Astrocyte (in vitro differentiated cells and primary cell): ENCODE data around the gene TRAF3IP1. TPM values are rescaled to one million over a fixed set of nuclear protein-coding genes. Genes with fewer than 3 reads are reported as not detected.
"Not testable (repeated sequence)": the region's sequence is repeated elsewhere in the genome, so short reads cannot be mapped to it uniquely, and the experiment has no call there.

ENCODE experiments used
- DNase-seq: peaks from one replicate; pipeline ENCODE4 v3.0.0-alpha.2; 2010; ENCODE audit warnings: low read depth
- FAIRE-seq: peaks from 2 replicates; lab custom pipeline; 2011; peaks lifted over from hg19 to GRCh38; lab: Jason Lieb, UNC
- H2AFZ ChIP-seq: 2 replicates; pipeline ENCODE4 v1.6.0; 2012; ENCODE audit warnings: low read depth, low read length, inconsistent platforms
- H3K27ac ChIP-seq: 2 replicates; pipeline ENCODE4 v1.5.1; 2011; ENCODE audit warnings: low read depth, low read length, inconsistent platforms
- H3K27me3 ChIP-seq: 2 replicates; pipeline ENCODE4 v1.6.0; 2011; ENCODE audit warnings: low read length, inconsistent platforms; ENCODE audit not compliant: insufficient read depth
- H3K36me3 ChIP-seq: 2 replicates; pipeline ENCODE4 v1.5.1; 2011; ENCODE audit warnings: low read length, inconsistent platforms; ENCODE audit not compliant: insufficient read depth
- H3K4me1 ChIP-seq: 2 replicates; pipeline ENCODE4 v1.5.1; 2011; ENCODE audit warnings: low read length, inconsistent platforms; ENCODE audit not compliant: insufficient read depth
- H3K4me2 ChIP-seq: 2 replicates; pipeline ENCODE4 v1.6.0; 2012; ENCODE audit warnings: low read length, inconsistent platforms
- H3K4me3 ChIP-seq: 2 replicates; pipeline ENCODE4 v1.5.1; 2011; ENCODE audit warnings: low read depth, mild to moderate bottlenecking, low read length, inconsistent platforms; ENCODE audit not compliant: insufficient read depth
- H3K79me2 ChIP-seq: 2 replicates; pipeline ENCODE4 v1.6.0; 2012; ENCODE audit warnings: mild to moderate bottlenecking, low read length, inconsistent platforms; ENCODE audit not compliant: insufficient read depth
- H3K9ac ChIP-seq: 2 replicates; pipeline ENCODE4 v1.6.0; 2012; ENCODE audit warnings: mild to moderate bottlenecking, low read length, inconsistent platforms
- H3K9me3 ChIP-seq: 2 replicates; pipeline ENCODE4 v1.5.1; 2012; ENCODE audit warnings: low read depth, mild to moderate bottlenecking, low read length, inconsistent platforms; ENCODE audit not compliant: insufficient read depth
- H4K20me1 ChIP-seq: 2 replicates; pipeline ENCODE4 v1.6.0; 2012; ENCODE audit warnings: low read length, inconsistent platforms; ENCODE audit not compliant: insufficient read depth
- H3K27ac Mint-ChIP-seq: one replicate; pipeline ENCODE4 v1.8.0; 2021; ENCODE audit warnings: mild to moderate bottlenecking, mixed read lengths; ENCODE audit not compliant: unreplicated experiment
- H3K27me3 Mint-ChIP-seq: one replicate; pipeline ENCODE4 v1.8.0; 2021; ENCODE audit warnings: low read depth, mixed read lengths; ENCODE audit not compliant: unreplicated experiment
- H3K36me3 Mint-ChIP-seq: one replicate; pipeline ENCODE4 v1.8.0; 2021; ENCODE audit warnings: low read depth, mixed read lengths; ENCODE audit not compliant: unreplicated experiment
- H3K4me1 Mint-ChIP-seq: one replicate; pipeline ENCODE4 v1.8.0; 2021; ENCODE audit warnings: low read depth, mixed read lengths; ENCODE audit not compliant: unreplicated experiment
- H3K4me3 Mint-ChIP-seq: one replicate; pipeline ENCODE4 v1.8.0; 2021; ENCODE audit warnings: mild to moderate bottlenecking, moderate library complexity, mixed read lengths; ENCODE audit not compliant: unreplicated experiment
- H3K9me3 Mint-ChIP-seq: one replicate; pipeline ENCODE4 v1.8.0; 2021; ENCODE audit warnings: mild to moderate bottlenecking, mixed read lengths; ENCODE audit not compliant: unreplicated experiment
- EZH2 ChIP-seq: IDR thresholded peaks from 2 replicates; pipeline ENCODE4 v1.6.1; 2012; ENCODE audit warnings: mild to moderate bottlenecking, low read length, inconsistent platforms; ENCODE audit not compliant: insufficient read depth
- total RNA-seq: library from RNA; stranded (reverse); gene quantifications from 2 replicates; pipeline ENCODE4 v1.2.1, GENCODE V29; 2021
- TF ChIP-seq, protein P1 (sequence below): IDR thresholded peaks from 2 replicates; pipeline ENCODE4 v1.5.1; 2011; ENCODE audit warnings: low read depth, mild to moderate bottlenecking, inconsistent platforms, low read length, moderate library complexity; ENCODE audit not compliant: insufficient read depth

Gene TRAF3IP1
- total RNA-seq, 1 donor from 2014 or later = 19.6 TPM

DNA sequence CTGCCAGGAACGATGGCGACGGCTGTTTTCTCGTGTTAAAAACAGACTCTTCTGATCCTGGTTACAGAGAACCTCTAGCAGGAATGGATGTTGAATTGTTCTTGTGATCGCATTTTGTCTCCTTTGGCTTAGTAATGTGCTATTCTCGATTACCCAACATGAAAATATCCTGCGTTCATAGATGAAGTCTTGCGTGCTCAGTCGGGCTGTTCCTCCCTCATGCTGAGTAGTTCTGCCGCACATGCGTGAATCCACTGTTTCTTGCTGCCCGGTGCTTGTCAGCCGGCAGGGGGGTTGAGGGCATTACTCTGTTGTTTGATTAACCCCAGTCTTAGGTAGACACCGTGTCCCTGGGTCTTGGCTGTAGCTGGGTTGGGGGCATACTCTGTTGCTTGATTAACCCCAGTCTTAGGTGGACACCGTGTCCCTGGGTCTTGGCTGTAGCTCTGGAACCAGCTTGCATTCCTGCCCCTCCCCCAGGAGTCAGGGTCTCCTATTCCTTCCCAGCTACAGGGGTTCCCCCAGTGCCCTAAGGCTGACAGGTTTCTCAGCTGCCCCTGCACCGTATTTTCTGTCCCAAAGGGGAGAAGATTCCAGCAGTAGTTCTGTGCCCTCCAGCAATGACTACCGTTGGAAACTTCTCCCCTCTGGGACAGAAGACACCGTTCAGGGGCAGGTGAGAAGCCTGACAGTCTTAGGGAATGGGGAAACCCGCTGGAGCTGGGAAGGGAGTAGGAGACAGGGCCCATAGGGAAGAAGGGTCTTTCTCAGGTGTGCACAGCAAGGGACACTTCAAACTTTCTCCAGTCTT lies 84.3 kb downstream of the TRAF3IP1 start:
- Mint-ChIP-seq H3K9me3 (no peaks in the 10 kb centered on the region), H3K27me3 (no peaks in the 10 kb centered on the region), H3K36me3 (peaks cover 11% of the 10 kb centered on the region), H3K4me3 (no peak overlapping the region), H3K27ac (no peak overlapping the region), H3K4me1 (no peaks in the 10 kb centered on the region)
- peaks cover 2% of the 10 kb centered on the region for H3K36me3 ChIP-seq
- no peak overlapping the region for H3K27ac ChIP-seq
- H3K9me3 ChIP-seq = no peaks in the 10 kb centered on the region
- TF ChIP-seq EZH2 = no peak
- TF ChIP-seq, protein P1, sequence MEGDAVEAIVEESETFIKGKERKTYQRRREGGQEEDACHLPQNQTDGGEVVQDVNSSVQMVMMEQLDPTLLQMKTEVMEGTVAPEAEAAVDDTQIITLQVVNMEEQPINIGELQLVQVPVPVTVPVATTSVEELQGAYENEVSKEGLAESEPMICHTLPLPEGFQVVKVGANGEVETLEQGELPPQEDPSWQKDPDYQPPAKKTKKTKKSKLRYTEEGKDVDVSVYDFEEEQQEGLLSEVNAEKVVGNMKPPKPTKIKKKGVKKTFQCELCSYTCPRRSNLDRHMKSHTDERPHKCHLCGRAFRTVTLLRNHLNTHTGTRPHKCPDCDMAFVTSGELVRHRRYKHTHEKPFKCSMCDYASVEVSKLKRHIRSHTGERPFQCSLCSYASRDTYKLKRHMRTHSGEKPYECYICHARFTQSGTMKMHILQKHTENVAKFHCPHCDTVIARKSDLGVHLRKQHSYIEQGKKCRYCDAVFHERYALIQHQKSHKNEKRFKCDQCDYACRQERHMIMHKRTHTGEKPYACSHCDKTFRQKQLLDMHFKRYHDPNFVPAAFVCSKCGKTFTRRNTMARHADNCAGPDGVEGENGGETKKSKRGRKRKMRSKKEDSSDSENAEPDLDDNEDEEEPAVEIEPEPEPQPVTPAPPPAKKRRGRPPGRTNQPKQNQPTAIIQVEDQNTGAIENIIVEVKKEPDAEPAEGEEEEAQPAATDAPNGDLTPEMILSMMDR = no peak
- no peaks in the 10 kb centered on the region for H3K27me3 ChIP-seq
- no peaks in the 10 kb centered on the region for H3K79me2 ChIP-seq
- H2AFZ ChIP-seq = no peak overlapping the region
- H3K4me2 ChIP-seq = no peak overlapping the region
- no peak for FAIRE-seq
- H3K4me1 ChIP-seq = no peaks in the 10 kb centered on the region
- H4K20me1 ChIP-seq = no peaks in the 10 kb centered on the region
- no peak overlapping the region for H3K9ac ChIP-seq
- H3K4me3 ChIP-seq = no peak overlapping the region
- DNase-seq = no peak

DNA sequence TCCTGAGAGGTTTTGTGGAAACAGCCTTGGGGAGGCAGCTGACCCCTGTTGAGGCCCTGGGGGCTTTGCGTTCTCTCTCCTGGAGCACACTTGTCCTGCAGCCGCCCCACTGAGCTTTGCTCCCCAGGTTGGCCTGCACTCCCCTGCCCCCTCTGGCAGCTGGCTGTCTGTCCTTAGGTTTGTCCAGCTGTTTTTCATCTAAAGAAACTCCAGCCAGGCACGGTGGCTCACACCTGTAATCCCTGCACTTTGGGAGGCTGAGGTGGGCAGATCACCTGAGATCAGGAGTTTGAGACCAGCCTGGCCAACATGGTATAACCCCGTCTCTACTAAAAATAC lies 84.9 kb downstream of the TRAF3IP1 start:
- H3K36me3 Mint-ChIP-seq = peaks cover 13% of the 10 kb centered on the region
- not testable (repeated sequence) for H3K4me1 ChIP-seq, H3K9me3 Mint-ChIP-seq, H3K4me2 ChIP-seq, H3K27me3 Mint-ChIP-seq, H3K4me3 Mint-ChIP-seq, H3K27me3 ChIP-seq, H3K27ac ChIP-seq, H3K4me1 Mint-ChIP-seq, H2AFZ ChIP-seq, H3K9ac ChIP-seq, H3K79me2 ChIP-seq, H3K27ac Mint-ChIP-seq, H4K20me1 ChIP-seq, H3K36me3 ChIP-seq, FAIRE-seq, DNase-seq, H3K4me3 ChIP-seq, H3K9me3 ChIP-seq

GRCh38 chr2:238406221-238406997 lies 86.1 kb downstream of the TRAF3IP1 start:
- Histone ChIP-seq H3K9me3 (no peaks in the 10 kb centered on the region), H3K9ac (no peak overlapping the region), H4K20me1 (no peaks in the 10 kb centered on the region), H2AFZ (no peak overlapping the region), H3K4me2 (no peak overlapping the region), H3K27me3 (no peaks in the 10 kb centered on the region), H3K4me3 (no peak overlapping the region), H3K27ac (no peak overlapping the region), H3K4me1 (no peaks in the 10 kb centered on the region), H3K79me2 (no peaks in the 10 kb centered on the region), H3K36me3 (no peaks in the 10 kb centered on the region)
- no peak overlapping the region for H3K4me3 Mint-ChIP-seq
- no peak for DNase-seq
- peaks cover 12% of the 10 kb centered on the region for H3K36me3 Mint-ChIP-seq
- H3K4me1 Mint-ChIP-seq = no peaks in the 10 kb centered on the region
- H3K27me3 Mint-ChIP-seq = no peaks in the 10 kb centered on the region
- no peaks in the 10 kb centered on the region for H3K9me3 Mint-ChIP-seq
- TF ChIP-seq, protein P1 = no peak
- no peak for TF ChIP-seq EZH2
- no peak for FAIRE-seq
- H3K27ac Mint-ChIP-seq = no peak overlapping the region
